GM18907 (cell line): ENCODE measurements around the gene SNCA.

ENCODE experiments used
- ATAC-seq: cut with Tn5 transposase; IDR thresholded peaks from one replicate; pipeline ENCODE4 v1.9.1; 2021; ENCODE audit warnings: mild to moderate bottlenecking, moderate library complexity; ENCODE audit not compliant: unreplicated experiment

SNCA gene

GRCh38 chr4:89712827-89713226, 124.1 kb downstream of the SNCA start:
- ATAC-seq = no peak

GRCh38 chr4:89712141-89712540, 124.8 kb downstream of the SNCA start:
- ATAC-seq = no peak

- no peak for ATAC-seq
These were observed 128.0 kb downstream of the SNCA start for GRCh38 chr4:89708903-89709421.

GRCh38 chr4:89707467-89707866, 129.5 kb downstream of the SNCA start:
- ATAC-seq = no peak

GRCh38 chr4:89704651-89705395, 132.1 kb downstream of the SNCA start:
- no peak for ATAC-seq

GRCh38 chr4:89703829-89704590, 133.0 kb downstream of the SNCA start:
- ATAC-seq = no peak

- ATAC-seq = no peak
These were observed 136.1 kb downstream of the SNCA start for GRCh38 chr4:89700766-89701423.

GRCh38 chr4:89685690-89686089, 151.3 kb downstream of the SNCA start:
- no peak for ATAC-seq

- no peak for ATAC-seq
These were observed 151.7 kb downstream of the SNCA start for GRCh38 chr4:89685277-89685676.

- no peak for ATAC-seq
These were observed 152.4 kb downstream of the SNCA start for GRCh38 chr4:89684536-89684935.

- ATAC-seq = no peak
These were observed 154.2 kb downstream of the SNCA start for GRCh38 chr4:89682808-89683207.

GRCh38 chr4:89681671-89682070, 155.3 kb downstream of the SNCA start:
- ATAC-seq = no peak

- no peak for ATAC-seq
These were observed 155.7 kb downstream of the SNCA start for GRCh38 chr4:89681219-89681618.

GRCh38 chr4:89674876-89675459, 162.0 kb downstream of the SNCA start:
- ATAC-seq = no peak
